LHCN-M2 (cell line): Measurements from ENCODE around the gene CNOT4. TPM values are rescaled to one million over a fixed set of nuclear protein-coding genes. Genes with fewer than 3 reads are reported as not detected.
A peak's percentile ranks its signal among the peaks of the same experiment; 100 is the strongest.

Source experiments
- DNase-seq: peaks from one replicate; pipeline ENCODE4 v3.0.0-alpha.2; 2012; ENCODE audit warnings: low read depth
- polyA plus RNA-seq: library from polyadenylated mRNA; unstranded; fragments of >200 nt; gene quantifications from one replicate; pipeline ENCODE4 v1.2.1, GENCODE V29; 2012; ENCODE audit warnings: missing spikeins
- total RNA-seq: library from RNA; depleted of rRNA; stranded (reverse); fragments of >200 nt; gene quantifications from 2 replicates; pipeline ENCODE4 v1.2.3, GENCODE V29; 2014; rRNA removed

The CNOT4 gene, protein sequence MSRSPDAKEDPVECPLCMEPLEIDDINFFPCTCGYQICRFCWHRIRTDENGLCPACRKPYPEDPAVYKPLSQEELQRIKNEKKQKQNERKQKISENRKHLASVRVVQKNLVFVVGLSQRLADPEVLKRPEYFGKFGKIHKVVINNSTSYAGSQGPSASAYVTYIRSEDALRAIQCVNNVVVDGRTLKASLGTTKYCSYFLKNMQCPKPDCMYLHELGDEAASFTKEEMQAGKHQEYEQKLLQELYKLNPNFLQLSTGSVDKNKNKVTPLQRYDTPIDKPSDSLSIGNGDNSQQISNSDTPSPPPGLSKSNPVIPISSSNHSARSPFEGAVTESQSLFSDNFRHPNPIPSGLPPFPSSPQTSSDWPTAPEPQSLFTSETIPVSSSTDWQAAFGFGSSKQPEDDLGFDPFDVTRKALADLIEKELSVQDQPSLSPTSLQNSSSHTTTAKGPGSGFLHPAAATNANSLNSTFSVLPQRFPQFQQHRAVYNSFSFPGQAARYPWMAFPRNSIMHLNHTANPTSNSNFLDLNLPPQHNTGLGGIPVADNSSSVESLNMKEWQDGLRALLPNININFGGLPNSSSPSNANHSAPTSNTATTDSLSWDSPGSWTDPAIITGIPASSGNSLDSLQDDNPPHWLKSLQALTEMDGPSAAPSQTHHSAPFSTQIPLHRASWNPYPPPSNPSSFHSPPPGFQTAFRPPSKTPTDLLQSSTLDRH
- 11.3 and 15.7 TPM in 2 replicates for total RNA-seq
- polyA plus RNA-seq = 10.1 TPM

DNA sequence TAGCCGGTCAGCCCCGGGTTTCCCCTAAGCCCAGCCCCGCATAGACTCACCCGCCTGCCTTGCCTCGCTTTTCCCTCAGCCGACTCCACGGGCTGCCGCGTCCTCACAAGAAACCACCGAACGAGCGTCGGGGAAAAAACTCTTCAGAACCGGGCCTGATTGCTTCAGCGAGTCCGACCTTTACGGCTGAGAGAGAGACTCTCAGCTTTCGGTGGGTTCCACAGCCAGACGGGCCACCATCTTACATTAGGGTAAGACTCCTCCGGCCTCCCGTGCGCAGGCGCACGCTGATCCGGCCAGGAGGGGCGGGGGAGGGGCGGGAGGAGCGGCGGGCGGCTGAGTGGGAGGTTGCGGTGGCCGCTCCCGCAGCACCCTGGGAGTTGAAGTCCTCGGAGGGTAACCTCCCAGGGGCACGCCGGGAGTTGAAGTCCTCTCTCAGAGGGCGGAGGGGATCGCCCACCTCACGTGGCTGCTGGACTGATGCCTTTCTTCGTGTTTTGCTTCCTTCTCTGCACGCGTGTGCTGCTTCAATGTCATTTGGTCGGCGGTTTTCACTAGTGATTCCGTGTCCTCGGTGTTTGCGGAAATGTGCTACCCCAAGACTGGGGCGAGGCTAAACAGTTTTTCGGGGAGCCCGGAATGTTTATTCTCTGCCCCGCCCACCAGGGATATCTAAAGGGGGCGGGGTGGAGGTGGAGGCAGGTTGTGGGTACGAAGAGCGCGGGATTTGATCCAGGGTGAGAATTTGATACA, at the start of gene CNOT4:
TSS of gene CNOT4 (minus strand) at position 264 of the 753 bp plus-strand sequence. CDS start 71,771 bp downstream, outside the sequence.
- DNase-seq = peak; percentile 96

DNA sequence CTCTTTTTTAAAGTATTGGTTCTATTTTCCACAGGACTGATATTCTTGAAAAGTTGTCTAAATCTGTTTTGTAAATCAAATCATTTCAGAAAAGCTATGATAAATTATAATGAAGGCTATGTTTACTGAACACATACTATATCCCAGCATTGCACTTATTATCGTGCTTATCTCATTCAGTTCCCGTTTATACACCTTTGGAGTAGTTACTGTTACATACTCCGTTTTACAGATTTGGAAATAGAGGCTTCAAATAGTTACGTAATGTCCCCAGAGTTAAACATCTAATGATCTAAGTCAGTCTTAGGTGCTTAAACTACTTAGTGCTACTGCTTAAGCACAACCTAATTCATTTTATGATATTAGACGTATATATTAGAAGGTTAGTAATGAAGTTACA, 49.0 kb upstream of the CNOT4 start:
- DNase-seq = no peak

DNA sequence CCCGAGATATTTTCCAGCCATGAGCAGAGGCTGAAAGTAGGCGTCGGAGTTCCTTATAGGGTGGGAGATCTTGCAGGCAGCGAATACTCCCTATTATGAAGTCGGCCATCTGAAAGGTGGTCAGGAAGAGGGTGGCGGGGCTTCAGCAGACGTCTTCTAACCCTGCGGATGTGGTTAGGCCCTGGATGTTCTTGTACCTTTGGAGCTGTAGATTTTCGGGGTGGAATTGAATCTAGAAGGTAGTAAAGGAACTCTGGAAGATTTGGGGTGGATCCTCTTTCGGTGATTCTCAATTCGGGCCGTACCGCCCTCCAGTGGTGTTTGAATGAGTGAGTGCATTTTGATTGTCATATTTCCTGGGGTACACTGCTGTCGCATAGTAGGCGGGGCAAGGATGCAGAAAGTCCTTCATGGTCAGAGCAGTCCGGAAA, 48.5 kb upstream of the CNOT4 start:
- DNase-seq = peak; percentile 82

DNA sequence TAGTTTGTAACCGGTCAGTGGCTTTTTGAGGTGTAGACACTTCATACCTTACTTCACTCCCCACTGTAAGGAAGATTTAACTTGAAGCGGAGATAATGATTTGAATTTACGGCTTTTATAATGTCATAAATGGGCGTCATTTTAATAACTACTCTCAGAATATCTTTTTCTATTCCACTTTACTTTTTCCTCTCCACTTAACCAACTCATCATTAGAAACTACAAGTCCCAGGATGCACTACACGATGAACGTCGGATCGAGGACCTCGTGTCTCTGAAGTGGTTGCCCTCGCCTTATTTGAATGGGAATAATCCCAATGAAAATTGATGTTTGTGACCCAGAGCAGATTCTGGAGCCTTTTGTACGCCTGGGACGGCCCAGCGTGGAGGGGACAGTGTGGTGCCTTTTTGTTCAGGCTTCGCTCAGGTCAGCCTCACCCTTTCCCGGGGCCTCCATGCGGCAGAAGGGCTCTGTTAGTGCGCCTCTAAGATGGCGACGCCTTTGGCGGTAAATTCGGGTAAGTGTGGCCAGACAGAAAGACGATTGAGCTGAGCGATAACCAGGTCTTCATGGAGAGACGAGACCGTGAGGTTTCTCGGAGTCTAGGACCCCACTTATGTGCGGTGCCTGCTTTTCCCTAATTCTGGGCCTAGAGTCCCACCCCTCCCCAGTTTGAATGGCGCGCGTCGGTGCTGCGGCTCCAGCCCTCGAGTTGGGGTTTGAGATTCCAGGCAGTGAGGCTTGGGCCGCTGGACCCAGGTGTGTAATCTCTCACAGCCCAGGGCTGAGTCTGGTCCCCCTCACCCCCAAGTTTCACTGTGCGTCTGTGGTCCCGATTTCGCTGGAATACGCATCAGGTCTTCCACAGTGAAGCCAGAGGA, 47.8 kb upstream of the CNOT4 start, which contains the start of gene NUP205:
TSS of gene NUP205 (plus strand) at position 463 of the 882 bp plus-strand sequence. CDS start at position 491, 28 bp downstream.
- peak; percentile 87 for DNase-seq

DNA sequence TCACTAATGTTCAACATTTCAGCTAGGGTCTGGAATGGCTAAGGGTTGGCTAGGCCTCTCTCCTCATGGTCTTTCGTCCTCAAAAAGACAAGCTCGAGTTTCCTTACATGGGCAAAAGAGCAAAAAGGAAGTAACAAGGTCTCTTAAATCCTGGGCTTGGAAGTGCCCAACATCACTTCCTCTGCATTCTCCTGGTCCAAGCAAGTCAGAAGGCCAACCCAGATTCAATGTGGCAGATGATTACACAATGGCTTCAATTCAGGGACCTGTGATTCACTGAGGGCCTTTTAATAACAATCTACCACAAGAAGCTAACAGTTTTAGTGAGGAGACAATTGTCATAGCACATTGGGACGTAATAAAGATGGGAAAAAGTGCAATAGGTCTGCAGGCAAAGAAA, 43.4 kb upstream of the CNOT4 start:
- no peak for DNase-seq

DNA sequence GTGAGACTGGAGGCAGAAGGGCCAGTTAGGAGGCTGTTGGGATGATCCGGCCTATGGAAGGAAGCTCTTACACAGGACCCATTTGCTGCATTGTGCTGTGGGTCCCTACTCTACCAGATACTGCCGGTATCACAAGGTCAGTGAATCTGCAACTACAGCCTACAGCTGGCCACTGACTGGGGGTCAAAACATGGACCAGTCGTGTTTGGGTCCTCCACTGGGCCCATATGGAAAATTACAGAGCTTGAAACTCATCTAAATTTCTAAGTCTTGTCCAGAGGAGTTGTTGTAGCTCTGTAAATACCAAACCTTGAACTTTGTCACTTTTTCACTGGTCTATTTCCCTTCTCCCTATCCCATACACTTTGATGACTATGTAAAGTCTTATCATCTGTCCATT, 42.2 kb upstream of the CNOT4 start:
- no peak for DNase-seq

DNA sequence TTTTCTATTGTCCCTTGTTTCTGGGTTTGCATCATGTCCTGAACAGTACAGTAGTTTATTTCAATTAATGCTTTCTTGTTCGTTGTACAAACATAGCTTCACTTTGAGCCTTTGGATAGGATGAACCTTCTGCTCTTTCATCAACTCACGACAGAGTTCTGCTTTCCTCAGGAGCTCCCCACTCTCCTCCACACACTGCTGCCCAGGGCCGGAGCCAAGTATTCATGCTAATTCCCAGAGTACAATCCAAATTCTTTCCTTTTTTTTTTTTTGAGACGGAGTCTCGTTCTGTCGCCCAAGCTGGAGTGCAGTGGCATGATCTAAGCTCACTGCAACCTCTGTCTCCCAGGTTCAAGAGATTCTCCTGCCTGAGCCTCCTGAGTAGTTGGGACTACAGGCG, 40.3 kb upstream of the CNOT4 start:
- DNase-seq = no peak

DNA sequence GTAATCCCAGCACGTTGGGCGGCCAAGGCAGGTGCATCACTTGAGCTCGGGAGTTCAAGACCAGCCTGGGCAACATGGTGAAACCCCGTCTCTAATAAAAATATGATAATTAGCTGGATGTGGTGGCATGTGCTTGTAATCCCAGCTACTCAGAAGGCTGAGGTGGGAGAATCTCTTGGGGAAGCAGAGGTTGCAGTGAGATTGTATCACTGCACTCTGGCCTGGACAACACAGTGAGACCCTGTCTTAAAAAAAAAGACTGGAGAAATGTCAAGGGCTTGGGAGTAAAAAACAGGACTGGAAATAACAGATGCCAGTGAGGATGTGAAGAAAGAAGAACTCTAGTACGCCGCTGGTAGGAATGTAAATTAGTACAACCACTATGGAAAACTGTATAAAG, 31.1 kb upstream of the CNOT4 start:
- no peak for DNase-seq

DNA sequence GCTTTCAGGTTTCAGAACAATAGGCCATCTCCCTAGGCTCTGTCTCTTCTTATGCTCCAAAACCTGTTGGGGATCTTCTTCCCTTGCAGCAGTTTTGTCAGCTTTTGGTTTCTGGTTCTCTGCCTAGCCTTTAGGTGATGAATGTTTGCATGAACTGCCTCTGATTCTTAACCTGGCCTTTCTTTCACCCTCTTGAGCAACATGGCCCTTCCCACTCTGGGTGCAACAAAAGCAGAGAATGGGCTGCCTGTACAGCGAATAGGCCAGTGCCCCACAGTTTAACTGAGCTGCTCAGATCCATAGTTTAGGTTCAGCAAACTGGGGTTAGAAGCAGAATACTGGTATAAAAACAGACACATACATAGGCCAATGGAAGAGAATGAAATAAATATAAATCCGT, 29.7 kb upstream of the CNOT4 start:
- no peak for DNase-seq

DNA sequence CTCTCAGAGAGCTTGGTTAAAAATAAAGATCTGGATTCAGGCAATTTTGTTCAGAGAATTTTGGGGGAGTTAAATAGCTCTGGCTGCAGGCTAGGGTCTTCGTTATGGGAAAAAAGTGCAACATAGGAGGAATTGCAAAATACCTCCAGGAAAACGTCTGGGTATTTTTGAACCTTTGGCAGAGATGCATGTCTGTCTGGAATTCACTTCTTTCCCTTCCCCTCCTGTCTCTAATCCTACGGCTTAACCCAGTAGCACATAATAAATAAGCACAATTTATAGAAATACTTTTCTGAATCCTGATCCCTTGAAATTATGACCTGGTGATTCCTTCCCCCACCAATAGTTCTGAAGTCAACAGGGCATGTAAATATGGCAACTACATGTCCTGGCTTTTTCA, 28.5 kb upstream of the CNOT4 start:
- no peak for DNase-seq

DNA sequence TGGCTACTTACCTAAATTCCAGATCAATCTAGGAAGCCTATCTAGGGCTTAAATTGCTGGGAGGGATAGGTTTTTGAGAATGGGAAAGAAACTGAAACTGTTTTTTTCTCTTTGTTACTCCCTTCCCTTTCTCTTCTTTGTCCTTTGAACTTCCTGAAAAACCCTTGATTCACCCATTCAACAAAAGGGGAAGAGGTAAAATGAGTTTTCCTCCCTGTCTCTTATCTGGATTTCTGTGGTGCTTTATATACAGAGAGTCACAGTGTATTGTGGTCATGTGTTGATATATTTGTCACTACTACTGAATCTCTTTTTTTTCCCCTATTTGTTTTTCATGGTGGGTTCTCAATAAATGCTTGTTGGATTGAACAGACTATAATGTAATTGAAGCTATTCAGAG, 28.0 kb upstream of the CNOT4 start:
- no peak for DNase-seq

DNA sequence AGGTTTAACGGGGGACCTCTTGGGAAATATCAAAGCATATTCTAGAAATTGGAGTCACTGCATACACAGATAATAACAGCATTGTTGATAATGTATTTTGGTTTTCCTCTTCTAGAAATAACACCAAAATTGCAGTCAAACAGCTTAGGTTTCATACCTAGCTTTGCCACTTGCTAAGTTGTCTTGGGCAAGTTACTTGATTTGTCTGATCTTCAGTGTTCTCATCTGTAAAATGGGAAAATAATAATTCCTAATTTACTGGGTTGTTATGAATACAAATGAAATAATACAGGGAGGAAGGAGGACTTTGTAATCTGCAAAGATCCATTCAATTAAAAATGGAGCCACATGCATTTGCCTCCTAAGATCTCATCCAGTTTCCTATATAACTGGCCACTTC, 27.6 kb upstream of the CNOT4 start:
- no peak for DNase-seq

DNA sequence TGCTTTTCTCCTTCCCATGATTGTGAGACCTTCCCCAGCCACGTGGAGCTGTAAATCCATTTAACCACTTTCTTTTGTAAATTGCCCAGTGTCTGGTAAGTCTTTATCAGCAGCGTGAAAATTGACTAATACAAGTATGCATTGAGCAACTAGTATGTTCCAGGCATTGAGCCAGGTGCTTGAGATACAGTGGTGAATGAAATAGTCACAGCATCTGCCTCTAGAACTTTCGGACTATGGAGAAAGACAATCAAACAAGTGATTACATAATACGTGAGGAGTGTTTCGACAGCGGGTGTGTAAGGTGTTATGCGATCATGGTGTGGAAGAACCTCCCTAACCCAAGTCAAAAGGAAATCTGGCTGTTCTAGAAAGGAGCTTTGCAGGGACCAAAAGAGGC, 26.2 kb upstream of the CNOT4 start:
- peak; percentile 62 for DNase-seq

DNA sequence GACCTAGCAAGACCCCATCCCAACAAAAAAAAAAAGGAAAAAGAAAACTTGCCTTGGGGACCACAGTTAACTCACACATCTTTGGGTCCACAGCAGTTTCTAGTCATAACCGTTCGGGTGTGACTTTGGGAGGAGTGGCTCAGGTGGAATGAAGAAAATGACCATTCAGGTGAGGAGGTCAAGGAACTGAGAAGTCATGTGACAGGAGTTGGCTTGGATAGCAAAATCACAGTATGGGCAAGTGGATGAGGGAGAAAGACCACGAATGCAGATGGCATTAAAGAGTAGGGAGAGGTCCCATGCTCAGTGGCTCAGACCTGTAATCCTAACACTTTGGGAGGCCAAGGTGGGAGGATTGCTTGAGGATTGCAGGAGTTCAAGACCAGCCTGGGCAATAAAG, 17.1 kb upstream of the CNOT4 start:
- DNase-seq = no peak

DNA sequence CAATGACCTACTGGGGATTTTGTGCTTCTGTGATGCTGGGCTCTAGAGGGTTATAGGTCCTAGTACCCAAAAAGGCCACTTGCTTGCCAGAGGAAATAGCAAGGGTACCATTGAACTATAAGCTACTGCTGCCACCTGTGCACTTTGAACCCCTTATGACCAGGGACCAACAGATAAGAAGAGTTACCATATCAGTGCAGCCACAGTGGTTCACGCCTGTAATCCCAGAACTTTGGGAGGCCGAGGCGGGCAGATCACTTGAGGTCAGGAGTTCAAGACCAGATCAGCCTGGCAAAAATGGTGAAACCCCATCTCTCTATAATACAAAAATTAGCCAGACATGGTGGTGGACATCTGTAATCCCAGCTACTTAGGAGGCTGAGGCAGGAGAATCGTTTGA, 15.5 kb upstream of the CNOT4 start:
- DNase-seq = no peak

DNA sequence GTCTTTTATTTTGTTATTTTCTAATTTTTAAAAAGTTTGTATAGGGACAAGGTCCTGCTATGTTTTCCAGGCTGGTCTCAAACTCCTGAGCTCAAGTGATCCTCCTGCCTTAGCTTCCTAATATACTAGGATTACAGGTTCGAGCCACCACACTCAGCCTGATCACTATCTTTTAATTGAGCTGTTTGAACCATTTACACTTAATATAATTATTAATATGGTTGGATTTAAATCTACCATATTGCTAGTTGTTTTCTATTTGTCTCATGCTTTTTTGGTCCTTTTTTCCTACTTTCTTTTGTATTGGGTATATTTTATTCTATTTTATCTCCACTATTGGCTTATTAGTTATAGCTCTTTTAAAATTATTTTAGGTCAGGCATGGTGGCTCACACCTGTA, 13.2 kb upstream of the CNOT4 start:
- DNase-seq = no peak

DNA sequence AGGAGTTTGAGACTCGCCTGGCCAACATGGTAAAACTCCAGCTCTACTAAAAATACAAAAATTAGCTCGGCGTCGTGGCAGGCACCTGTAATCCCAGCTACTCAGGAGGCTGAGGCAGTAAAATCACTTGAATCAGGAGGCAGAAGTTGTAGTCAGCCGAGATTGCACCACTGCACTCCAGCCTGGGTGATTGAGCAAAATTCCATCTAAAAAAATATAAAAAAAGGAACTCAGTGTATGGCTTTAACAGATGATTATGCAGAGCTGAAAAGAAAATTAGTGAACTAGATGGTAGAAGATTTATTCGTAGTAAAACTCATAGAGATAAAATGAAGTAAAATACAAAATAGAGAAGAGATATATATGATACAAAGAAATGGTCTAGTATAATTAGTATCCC, 12.6 kb upstream of the CNOT4 start:
- no peak for DNase-seq

DNA sequence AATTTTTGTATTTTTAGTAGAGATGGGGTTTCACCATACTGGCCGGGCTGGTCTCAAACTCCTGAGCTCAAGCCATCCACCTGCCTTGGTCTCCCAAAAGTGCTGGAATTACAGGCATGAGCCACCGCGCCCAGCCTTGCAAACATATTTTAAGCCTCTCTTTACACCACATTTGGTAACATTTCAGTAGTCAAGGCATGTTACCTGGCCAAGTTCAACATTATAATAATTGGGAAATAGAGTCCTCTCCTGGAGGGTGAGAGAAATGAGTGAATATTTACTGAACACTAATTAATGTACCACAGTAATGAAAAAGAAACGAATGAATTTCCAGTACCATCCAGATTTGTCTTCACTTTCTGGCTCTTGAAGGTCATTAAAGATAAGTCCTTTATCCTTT, 10.0 kb upstream of the CNOT4 start:
- no peak for DNase-seq

DNA sequence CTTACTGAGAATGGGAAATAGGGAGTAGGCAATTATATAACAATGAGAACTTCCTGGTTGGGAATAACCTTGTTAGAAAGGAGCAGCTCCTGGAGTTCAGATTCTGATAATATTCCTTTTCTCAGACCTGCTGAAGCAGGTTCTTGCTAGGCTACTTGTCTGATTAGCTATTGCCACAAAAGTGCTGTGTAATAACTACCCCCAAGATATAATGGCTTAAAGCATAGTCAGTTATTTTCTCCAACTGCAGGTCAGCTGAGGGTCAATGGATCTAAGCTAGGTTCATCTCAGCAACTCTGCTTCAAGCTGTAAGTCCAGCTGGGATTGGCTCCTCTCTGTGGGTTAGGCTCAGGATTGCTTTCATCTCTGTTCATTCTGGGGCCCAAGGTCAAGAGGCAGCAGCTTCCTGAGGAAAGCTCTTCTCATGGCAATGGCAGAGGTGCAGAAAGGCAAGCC, 9.4 kb upstream of the CNOT4 start:
- DNase-seq = no peak

DNA sequence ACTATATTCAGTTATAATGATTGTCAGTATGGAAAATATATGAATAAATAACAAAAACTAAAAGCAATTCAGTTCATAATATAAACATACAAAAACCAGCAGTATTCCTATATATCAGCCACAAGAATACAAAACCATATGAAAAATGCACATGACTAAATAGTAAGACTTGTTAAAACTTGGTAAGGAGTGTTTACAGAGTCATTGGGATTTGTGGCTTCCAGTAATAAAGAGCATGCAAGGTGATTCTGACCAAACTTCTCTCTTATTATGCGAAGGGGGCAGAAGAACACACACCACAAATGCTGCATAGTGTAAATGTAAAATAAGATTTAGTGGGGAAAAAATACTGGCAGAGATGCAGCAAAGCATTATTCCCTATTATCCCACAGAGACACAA, 8.8 kb upstream of the CNOT4 start:
- no peak for DNase-seq

DNA sequence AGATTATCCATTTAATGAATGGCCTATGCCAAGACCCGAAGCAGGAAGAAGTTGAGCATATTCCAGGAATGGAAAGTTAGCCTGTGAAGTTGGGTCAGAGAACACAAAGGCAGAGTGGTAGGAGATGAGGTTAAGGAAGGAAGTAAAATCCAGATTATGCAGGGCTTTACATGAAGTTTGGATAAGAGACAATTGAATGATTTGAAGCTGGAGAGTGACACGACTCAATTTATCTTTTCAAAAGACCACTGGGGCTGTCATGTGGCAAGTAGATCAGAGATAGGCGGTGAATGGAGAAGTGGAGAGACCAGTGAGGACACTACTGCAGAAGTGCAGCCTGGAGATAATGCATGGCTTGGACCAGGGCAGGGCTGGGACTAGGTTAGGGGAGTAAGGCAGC, 7.2 kb upstream of the CNOT4 start:
- DNase-seq = no peak
